GM18909 (cell line): Measurements from ENCODE around the gene LY6G6D.
"Not testable (repeated sequence)": the region's sequence is repeated elsewhere in the genome, so short reads cannot be mapped to it uniquely, and the experiment has no call there.

ENCODE experiments used
- ATAC-seq: cut with Tn5 transposase; IDR thresholded peaks from one replicate; pipeline ENCODE4 v1.9.1; 2021; ENCODE audit warnings: mild to moderate bottlenecking; ENCODE audit not compliant: unreplicated experiment, poor library complexity

Gene LY6G6D

DNA sequence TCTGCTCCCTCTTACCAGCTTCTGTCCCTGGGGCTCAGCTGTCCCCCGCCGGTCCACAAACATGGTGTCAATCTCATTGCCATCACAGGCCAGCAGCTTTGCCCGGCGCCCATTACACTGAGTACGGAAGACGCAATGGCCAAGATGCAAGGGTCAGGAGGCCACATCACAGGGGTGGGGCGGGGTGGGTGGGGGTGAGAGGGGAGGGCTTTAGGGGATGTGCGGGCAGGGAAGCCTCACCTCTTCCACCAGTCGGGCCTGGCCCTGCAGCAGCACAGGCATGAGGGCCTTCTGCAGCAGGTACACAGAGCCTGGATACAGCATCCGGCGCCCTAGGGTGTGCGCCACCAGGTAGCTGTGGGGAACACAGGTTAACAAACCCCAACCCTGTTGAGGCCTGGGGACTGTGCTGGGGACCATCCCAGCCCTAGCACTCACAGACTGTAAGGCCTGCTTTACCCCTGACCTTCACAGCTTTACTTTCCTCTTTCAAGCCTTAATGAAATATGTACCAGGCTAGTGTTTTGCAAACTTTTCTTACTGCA lies 23.5 kb upstream of the LY6G6D start:
- no peak for ATAC-seq

DNA sequence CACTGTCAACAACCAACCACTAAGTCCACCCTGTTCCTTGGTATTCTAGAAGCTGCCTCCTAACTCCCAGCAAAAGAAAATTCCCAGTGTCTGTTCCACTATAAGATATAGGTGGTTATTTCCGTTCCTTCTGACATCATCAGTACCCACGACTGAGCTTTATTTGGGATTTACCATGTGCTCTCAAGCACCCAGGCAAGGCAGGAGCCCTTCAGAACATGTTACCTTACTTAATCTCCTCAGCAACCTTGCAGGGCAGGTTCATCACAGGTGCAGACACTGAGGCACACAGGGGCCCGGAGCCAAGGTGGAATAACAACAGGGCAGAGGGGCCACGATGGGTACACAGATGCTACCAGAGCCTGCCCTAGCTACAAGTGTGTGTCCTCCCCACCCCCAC lies 22.8 kb upstream of the LY6G6D start:
- ATAC-seq = no peak

DNA sequence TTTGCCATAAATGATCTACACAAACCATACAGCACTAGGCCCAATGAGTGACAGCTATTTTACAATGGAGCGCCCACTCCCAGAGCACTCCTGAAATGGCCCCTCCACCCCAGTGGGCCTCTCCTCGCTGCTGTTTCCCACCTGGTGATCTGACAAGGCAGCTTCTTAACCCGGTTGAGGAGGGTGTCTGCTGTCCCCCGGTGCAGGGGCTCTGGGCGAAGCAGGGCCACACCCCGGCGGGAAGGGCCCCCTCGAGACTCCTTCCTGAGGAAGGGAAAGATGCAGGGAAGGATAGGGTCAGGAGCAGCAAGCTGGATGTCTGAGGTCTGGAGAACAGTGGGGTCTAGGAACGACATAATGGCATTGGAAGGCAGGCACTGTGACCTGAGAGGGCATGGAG lies 22.3 kb upstream of the LY6G6D start:
- no peak for ATAC-seq

DNA sequence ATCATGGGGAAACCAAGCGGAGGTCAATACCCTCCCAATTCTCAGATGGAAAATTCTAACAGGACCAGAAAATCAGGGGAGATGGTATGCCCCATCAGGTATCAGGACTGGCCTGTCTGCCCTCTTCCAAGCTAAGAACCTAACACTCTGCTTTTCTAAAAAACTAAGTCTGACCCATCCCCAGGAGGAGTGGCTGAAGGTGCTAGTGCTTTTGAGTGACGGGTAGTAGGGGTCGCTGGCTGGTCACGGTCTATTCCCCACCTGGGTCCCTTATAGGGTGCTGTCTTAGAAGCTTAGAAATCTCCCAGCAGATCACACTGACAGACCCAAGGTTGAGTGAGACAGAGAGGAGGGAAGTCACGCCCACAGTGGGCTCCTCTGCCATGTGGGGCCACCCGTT lies 21.6 kb upstream of the LY6G6D start:
- no peak for ATAC-seq

DNA sequence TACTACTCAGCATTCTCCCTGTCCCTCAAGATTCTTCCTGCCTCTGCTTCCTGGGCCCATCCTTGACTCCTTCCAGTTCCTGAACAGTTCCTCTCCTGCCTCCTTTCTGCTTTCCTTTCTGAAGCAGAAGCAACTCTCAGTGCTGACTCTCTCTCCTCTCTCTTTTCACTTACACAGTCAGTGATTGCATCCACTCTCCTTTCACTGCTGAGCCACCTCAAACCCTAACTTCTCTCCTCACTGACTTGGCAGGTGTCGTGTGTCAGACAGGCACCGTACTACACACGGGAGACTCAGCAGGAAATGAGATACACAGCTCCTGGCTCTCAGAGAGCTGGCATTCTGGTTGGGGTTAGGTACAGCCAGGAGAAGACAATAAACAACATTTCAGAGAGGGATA lies 17.6 kb upstream of the LY6G6D start:
- ATAC-seq = no peak

DNA sequence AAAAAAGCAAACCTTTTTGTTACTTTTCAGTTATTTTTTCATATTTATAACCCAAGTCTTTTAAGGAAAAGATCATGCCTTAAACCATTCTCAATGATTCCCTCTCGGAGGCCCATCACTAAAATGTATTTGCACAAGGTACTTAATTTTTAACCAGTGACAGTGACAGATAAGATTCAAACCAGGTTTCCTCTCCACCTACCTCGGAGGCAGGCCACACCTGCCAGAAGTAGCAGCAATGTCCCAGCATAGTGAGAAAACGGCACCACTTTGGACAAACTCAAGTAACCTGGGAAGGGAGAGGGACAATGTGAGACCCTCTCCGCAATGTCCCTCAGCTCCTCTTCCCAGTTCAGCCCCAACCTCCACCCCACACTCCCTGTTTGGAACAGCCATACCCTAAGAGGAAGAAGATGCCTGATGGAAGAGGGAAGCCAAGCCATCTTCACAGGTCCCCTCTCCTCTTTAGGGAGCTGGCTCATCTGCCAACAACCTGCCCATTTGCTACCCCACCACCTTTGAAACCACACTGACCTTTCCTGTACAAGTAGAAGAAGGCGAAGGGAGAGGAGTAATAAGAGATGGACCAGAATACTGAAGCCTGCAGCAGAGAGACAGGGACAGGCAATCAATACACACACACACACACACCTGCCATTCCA lies 14.3 kb upstream of the LY6G6D start:
- no peak for ATAC-seq

DNA sequence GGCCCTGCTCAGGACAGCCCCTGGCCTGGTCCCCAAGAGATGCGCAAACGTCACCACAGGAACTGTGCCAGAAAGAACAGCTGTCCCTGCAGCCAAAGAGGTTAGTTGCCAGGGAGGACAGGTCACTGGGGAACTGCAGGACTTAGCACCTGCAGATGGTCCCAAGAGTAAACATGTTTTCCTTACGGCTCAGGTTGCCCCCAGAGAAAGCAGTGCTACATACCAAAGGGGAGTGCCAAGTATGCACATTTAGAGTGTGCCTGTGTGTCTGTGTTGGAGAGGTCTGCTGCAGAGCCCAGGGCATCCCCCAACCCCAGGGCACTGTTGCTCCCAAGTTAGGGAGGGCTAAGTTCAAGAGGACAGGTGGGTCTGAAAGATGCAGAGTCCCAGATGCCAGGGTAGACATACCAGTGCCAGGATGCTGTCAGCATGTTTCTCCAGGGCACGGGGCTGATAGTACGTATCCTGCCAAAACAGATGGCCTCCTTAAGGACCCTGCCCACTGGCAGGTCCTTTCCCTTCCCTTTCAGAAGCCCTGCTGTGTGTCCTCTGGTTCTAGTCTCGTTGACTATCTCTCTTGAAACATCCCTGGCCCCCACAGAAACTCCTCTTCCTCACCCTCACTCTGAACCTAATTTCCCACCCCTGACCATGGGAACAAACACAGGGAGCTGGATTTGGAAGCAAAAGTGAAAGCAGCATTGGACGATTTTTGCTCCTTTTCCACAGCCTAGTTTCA lies 13.3 kb upstream of the LY6G6D start:
- no peak for ATAC-seq

DNA sequence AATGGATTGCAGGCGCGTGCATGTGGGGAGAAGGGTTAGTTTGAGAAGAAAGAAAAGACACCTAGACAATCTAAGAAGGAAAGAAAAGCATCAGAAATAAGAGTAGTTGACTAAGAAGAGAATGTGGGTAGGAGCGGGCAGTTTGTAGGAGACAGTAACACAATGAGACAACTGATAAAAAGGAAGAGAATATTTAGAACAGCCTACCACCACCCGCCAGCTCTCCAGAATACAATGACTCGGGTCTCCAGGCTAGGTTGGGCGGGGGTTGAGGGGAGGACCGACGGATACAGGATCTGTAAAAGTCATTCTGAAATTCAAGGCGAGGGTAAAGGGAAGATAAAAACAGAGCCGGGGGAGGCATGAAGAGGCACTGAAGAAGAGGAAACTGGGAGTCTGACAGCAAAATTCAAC lies 12.7 kb upstream of the LY6G6D start:
- no peak for ATAC-seq

DNA sequence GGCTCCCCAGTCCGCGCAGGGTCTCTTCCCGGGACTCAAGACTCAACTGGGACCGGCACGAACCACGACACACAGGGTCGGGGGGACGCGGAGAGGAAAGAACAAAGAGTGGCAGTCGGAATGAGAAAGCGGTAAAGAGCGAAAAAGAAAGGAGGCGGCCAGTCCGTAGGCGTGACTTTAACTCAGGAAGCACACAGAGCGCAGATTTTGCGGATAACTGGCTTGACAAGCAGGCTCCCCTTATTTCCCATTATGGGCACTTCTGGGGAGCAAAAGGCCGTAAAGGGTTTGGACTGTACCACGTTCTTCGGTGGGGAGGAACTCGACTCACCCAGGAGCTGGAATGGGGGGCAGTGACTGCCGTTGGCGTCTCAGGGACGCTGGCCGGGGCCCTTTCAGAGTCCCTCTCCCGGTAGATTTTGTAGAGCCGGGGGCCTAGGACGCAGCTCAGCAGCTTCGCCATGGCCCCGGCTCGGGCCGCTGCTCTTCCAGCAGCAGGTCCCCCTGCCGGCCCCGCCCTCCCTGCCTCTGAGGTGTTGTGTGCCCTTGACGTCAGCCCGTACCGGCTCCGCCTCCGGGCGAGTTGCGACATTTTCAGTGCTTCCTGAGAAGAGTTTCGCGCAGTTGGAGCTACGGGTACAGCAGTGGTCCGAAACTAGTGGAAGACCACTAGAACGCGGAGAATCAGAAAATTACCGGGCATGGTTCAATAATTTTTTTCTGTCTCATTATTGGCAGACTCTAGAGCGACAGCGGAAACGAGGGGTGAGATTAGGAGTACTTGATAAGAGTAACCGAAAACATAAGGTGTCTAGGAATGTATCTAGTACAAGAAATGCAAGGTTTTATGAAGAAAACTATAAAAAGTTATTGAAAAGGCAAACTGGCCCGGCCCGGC lies 12.1 kb upstream of the LY6G6D start, which contains the start of gene ABHD16A:
Gene ABHD16A (minus strand): TSS at position 506 of the 898 bp plus-strand sequence. CDS start 43 bp downstream, at position 463.
- peak; percentile 85 for ATAC-seq

DNA sequence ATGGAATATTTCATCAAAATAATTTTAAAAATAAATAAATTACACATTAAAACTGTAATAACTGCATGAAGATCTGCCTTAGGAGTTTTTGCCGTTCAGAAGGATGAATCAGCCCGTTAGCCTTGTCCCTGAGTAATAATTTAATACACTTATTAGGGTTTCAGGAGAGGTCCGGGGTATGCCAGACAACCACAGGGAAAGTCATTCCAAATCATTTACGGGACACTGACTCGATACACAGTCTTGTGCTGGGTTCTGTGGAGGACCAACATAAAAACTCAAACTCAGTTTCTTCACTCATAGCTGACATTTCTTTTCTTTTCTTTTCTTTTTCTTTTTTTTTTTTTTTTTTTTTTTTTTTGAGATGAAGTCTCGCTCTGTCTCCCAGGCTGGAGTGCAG lies 9.2 kb upstream of the LY6G6D start:
- no peak for ATAC-seq

DNA sequence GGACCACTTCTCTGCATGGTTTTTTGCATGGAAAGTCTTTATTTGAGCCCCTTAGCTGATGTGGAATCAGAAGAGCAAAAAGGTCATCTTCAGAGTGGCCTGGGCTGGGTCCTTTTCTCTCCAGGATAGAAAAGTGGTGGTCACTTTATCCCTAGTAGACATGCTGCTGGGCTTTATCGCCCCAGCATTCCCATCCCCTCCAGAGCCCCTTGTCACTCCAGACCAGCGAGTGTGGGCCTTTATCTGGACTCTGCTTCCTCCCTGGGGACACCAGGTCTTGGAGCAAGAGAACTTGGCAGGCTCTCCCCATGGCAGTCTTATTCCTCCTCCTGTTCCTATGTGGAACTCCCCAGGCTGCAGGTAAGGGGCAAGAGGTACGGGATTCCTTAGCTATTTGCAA lies 8.5 kb upstream of the LY6G6D start, which contains the start of gene LY6G6F:
Gene LY6G6F (plus strand): TSS at position 268 of the 400 bp plus-strand sequence. CDS start 41 bp downstream, at position 309.
- ATAC-seq = no peak

DNA sequence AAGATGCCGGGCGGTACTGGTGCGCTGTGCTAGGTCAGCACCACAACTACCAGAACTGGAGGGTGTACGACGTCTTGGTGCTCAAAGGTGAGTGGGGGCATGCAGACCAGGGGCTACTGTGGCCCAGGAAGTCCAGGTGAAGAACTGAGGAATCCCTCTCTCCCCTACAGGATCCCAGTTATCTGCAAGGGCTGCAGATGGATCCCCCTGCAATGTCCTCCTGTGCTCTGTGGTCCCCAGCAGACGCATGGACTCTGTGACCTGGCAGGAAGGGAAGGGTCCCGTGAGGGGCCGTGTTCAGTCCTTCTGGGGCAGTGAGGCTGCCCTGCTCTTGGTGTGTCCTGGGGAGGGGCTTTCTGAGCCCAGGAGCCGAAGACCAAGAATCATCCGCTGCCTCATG lies 7.4 kb upstream of the LY6G6D start:
- no peak for ATAC-seq

DNA sequence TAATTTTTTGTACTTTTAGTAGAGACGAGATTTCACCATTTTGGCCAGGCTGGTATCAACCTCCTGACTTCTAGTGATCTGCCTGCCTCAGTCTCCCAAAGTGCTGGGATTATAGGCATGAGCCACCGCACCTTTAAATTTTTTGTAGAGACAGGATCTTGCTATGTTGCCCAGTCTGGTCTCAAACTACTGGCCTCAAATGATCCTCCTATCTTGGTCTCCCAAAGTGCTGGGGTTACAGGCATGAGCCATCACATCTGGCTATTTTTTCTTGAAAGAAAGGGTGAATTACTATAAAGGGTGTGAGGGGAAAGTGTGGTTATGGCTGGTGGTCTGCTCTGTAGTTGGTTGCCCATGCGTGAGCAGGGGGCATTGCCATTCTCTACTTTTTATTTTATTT lies 6.9 kb upstream of the LY6G6D start:
- no peak for ATAC-seq

DNA sequence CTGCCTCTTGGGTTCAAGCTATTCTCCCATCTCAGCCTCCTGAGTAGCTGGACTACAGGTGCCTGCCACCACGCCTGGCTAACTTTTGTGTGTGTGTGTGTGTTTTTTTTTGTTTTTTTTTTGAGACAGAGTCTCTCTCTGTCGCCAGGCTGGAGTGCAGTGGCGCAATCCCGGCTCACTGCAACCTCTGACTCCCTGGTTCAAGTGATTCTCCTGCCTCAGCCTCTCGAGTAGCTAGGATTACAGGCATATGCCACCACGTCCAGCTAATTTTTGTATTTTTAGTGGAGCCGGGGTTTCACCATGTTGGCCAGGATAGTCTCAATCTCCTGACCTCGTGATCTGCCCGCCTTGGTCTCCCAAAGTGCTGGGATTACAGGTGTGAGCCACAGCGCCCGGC lies 6.0 kb upstream of the LY6G6D start:
- not testable (repeated sequence) for ATAC-seq

DNA sequence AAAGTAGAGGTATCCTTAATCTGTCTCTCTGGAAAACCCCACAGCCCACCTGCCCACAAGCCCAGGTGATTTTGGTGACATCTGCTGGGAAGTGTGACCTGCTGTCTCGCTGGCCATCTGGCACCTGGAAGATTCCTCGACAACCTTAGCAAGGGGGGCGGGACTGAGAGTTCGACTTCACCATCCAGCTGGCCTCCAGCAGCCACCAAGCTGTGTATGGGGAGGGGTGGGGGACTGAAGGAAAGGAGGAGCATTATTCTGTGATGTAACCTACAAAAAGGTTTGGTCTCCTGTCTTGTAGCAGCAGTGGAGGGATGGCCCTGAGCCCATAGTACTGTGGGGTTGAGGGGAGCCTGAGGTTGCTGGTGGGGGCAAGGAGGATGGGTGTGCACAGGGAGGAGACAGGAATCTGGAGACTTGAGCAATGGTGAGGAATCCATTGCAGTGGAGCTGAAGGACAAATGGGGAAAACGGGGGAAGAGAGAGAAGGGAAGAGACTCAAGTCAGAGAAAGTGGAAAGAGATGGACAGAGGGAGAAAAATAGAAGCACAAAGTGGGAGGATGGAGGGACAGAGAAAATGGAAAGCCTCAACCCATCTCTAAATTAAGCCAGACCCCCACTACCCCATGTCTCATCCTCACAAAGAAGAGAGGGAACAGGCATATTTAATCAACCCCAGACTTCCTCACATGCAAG lies 4.5 kb upstream of the LY6G6D start:
- ATAC-seq = no peak

DNA sequence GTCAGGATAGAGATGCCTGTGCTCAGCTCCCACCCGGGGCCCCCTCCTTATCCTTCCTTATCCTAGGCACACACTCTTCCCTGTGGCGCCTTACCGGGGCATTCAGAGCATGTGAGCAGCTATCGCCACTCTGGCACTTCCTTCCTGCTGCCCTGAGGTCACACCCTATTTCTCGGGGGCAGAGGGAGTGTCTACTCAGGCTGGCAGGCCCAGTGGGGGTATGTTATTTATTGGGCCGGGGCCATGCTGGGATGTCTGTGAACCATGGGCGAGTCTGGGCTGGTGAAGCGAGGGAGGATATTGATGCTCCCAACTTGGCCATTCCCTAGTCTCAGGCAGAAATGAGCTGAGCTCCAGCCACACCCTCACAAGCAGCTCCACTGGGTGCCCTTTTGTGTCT lies 3.9 kb upstream of the LY6G6D start:
- no peak for ATAC-seq

DNA sequence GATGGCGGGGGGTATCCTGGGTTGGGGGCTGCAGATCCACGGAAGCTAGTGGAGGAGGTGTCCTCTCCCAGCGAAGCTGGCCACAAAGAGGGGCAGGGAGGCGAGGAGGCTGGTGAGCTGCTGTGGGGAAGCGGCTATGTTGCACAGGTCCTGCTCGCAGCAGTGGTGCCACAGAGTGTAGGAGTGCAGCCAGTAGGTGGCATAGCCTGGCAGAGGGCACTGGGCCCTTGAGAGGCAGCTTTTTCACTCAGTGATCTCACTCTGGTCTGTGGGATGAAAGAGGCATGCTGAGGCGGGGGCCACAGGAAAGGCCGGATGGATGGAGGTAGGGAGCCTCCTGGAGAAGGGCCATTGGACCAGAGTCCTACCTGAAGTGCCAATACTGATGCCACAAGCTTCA lies 2.9 kb upstream of the LY6G6D start:
- no peak for ATAC-seq

DNA sequence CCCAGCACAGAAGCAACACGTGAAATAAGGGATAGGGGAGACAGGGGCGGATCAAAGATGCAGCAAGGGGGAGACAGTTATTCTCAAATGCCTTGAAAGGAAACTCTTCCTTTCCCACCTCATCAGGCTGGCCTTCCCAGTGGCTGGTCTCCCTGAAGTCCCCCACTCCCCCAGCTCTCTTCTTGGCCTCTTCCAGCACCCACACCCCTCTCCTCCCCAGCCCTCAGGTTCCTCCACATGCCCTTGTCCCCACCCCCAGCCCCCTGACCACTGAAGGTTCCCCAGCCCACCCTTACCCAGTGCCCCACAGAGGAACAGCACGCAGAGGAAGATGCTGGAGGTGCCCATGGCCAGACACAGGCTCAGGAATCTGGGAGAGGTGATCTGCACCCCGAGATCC lies 1.7 kb upstream of the LY6G6D start:
- no peak for ATAC-seq

DNA sequence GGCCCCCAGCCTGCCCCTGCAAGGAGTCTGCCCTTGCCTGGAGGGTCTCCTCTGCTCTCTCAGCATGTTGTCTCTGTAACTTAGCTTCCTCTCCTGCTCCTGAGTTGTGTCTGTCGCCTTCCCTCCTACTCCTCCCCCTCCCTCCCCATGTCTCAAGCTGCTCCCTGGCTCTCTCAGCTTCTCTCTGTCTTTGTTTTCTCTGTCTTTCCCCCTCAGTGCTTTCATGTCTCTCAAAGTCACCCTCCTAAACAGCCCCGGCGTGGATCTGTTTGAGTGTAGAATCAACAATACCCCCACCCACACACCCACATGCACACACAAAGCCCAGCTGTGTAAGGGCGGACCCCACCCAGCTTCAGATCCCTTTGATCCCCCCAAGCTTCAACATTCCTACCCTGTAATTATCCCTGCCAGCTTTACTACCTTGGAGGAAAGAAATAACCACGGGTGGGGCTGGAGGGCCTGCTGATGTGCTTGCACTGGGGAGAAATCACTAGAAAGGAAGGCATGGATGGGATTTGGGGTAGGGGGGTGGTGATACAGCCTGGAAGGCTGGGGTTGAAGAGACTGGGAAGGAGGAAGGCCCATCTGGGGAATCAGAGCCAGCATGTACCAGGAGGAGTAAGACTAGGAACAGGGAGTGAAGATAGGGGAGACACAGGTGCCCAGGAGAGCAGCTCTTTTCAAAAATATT lies 1.0 kb upstream of the LY6G6D start:
- ATAC-seq = no peak
